GM20000 (cell line): ENCODE data around the gene CGB8.
"Not testable (repeated sequence)": the region's sequence is repeated elsewhere in the genome, so short reads cannot be mapped to it uniquely, and the experiment has no call there.

Source experiments
- DNase-seq: peaks from one replicate; pipeline ENCODE4 v3.0.0; 2012; ENCODE audit warnings: low spot score
- TF ChIP-seq, protein P1 (sequence below): IDR thresholded peaks from 2 replicates; pipeline ENCODE4 v1.5.1; 2012; ENCODE audit warnings: mild to moderate bottlenecking, control low read depth; ENCODE audit errors: extremely low read depth, missing control alignments

The CGB8 gene

DNA sequence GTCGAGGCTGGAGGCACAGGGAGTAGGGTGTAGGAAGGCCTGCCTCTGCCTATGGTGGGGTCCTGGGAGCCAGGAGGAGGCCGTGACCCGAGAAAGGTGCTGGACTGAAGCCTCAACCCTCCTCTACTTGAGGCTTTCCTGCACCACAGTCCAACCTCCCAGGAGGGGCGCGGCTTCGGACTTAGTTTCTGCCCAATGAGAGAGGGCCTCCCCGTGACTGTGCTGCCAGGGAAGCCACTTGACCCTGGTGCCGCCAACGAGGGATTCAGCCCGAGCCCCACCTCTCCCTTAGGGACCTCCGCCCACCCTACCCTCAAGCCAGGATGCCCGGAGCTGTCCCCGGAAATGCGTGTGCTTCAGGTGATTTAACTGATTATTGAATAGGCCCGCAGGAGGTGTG, 24.7 kb downstream of the CGB8 start, which contains the start of gene CGB3:
TSS of gene CGB3 (minus strand) at position 101 of the 400 bp plus-strand sequence. CDS start 362 bp downstream, outside the sequence.
- not testable (repeated sequence) for DNase-seq

DNA sequence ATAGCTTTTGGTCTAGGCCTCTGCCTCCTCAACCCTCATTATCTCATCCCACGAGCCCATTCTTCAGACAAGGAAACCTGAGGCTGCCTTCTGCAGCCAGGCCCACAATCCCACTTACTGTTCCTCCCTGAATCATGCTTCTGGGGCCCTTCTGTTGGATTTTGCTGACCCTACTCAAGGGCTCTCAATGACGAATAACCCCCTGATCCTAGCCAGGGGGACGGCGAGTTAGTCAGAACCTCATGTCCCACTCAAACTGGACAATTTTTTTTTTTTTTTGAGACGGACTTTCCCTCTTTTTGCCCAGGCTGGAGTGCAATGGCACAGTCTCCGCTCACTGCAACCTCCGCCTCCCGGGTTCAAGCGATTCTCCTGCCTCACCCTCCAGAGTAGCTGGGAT, 26.8 kb downstream of the CGB8 start:
- no peak for DNase-seq
- TF ChIP-seq, protein P1, sequence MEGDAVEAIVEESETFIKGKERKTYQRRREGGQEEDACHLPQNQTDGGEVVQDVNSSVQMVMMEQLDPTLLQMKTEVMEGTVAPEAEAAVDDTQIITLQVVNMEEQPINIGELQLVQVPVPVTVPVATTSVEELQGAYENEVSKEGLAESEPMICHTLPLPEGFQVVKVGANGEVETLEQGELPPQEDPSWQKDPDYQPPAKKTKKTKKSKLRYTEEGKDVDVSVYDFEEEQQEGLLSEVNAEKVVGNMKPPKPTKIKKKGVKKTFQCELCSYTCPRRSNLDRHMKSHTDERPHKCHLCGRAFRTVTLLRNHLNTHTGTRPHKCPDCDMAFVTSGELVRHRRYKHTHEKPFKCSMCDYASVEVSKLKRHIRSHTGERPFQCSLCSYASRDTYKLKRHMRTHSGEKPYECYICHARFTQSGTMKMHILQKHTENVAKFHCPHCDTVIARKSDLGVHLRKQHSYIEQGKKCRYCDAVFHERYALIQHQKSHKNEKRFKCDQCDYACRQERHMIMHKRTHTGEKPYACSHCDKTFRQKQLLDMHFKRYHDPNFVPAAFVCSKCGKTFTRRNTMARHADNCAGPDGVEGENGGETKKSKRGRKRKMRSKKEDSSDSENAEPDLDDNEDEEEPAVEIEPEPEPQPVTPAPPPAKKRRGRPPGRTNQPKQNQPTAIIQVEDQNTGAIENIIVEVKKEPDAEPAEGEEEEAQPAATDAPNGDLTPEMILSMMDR = no peak

DNA sequence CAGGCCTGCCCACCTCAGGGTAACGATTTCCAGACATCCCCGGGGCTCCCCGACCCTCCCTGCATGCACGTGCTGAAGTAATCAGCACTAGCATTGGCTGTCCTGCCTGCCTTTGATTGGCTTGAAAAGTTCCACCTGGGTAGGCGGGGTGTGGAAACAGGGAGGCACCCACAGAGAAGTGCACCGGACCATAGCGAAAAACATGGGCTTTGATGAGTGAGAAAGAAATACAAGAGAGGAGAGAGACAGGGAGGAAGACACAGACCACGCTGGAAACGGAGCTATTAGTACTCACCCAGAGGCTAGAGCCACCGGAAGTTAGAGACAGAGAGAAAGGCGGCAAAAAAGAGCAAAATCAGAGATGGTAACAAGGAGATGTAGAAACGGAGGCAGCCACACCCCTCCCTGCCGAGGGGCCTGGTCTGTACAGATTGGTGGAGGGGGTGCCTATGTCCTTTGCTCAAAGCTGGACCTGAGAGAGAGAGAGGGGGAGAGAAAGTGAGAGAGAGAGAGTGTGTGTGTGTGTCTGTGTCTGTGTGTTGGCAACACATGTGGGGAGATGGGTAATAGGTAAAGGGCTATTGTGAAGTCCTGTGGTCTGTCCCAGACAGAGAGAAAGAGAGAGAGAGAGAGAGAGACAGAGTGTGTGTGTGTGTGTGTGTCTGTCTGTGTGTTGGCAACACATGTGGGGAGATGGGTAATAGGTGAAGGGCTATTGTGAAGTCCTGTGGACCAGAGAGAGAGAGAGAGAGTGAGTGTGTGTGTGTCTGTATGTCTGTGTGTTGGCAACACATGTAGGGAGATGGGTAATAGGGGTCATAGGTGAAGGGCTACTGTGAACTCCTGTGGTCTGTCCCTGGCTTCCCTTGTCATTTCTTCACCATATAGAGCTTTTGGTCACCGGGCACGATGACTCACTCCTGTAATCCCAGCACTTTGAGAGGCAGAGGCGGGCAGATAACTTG, 27.7 kb downstream of the CGB8 start:
- DNase-seq = no peak
- TF ChIP-seq, protein P1 = no peak

DNA sequence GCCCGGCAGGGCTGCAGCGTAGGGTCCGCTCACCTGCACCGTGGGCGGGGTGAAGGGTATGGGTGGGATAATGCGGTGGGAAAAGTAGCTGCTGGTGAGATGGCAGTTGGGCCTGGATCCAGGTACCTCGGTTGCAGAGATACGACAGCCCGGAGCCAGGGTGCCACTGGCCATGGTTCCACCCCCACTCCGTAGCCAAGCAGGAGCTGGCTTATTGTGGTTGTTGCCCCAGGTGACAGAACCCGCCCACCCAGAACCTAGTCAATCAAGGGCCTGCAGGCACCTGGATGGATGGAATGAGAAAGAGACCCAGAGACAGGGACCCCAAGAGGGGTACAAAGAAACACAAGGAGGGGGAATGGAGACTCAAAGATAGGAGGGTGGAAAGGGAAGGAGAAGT, 28.6 kb downstream of the CGB8 start:
- TF ChIP-seq, protein P1 = no peak
- no peak for DNase-seq

DNA sequence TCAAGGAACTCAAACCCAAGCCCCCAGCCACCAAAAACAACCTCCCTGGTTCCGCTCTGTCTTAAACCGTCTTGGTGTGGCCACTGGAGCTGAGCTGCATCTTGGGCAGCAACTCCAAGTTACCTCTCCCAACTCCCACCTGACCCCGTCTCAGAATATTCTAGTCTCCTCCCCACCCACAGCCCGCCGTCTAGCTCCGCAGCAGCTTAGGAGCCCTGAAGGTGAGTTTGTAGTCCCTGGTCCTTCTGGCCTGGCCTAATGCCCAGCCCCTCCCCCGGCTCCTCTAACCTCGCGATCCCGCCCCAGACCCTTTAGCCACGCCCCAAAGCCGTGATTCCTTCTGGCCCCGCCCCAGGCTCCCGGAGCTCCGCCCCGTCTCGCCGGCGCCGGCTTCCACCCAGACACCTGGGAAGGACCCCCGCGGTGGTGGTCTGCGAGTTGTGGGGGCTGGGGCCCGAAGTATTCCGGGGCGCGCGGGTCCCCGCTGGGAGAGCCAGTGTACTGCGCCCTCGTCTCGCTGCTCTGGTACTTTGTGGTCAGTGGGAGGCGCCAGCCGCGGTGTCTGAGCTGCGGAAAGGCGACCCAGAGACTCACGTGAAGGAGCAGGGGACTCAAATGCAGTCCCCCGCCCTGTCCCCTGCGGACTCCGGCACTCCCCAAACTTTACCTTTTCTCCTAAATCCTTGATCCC, 29.5 kb downstream of the CGB8 start:
- TF ChIP-seq, protein P1 = no peak
- DNase-seq = peak; percentile 89

DNA sequence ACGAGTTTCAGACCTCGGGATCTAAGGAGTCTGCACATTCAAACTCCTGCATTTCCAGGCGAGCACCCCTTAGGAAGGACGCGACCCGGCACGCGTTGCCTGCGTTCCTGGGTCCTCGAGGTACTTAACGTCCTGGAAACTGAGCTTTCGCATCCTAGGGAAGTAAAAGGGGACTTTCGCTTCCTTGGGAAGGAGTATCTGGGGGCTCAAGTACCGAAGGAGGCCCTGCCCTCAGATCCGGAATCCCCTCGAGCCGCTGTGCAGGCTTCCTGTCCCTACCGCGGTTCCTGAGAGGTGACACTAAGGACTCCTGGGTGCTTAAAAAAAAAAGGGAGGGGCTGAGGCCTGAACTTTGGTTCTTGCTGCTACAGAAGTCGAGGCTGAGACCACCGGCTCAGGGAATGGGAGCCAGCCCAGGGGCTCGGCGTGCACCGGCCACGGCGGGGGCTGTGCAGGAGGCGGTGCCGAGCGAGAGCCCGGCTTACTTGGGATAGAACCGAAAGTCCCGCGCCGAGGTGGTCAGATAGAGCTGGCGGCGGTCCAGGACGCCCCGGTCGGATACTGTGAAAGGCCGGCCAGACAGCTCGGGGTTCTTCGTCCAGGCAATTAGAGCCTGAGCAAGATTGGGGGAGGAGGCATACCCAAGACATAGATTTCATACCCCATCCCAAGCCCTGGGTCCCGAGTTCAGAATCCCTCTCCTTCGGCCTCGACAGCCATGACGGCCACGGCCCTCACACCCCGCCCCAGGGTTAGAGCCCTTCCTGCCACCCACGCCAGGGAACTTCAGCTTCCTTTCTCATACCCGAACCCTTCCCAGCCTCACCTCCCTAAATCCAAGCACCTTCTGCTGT, 30.3 kb downstream of the CGB8 start:
- not testable (repeated sequence) for DNase-seq

DNA sequence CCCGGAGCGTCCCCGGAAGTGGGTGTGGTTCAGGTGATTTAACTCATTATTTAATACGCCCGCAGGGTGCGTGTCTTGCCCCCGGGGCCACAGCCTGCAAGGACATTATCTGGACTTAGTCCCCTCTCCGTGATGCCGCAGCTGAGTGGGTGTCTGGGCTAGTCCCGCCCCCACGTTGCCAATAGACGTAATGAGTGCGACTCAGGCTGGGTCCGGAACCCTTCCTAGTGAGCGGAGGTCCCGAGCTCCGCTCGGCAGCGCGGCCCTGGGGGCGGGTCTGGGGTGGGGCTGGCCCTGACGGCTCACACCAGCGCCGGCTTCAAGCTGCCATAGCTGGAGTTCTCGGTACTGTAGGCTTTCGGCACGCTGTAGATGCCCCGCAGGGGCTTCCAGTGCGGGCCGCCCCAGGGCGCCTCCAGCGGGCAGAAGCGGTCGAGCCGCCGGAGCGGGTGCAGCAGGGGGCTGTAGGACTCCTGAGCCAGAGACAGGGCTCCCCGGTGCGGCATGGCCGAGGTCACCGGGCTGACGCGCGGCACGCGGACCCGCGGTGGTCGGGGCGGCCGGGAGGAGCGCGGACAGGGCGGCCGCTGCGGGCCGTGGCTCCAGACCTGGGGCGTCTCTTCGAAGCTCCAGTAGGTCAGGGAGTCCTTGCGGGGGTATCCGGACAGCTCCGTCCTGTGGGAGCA, 31.1 kb downstream of the CGB8 start:
- TF ChIP-seq, protein P1 = peak; percentile 48
- peak; percentile 88 for DNase-seq
